ENCODE measurements around the gene RETREG2. TPM values are rescaled to one million over a fixed set of nuclear protein-coding genes. Genes with fewer than 3 reads are reported as not detected.
A peak's percentile ranks its signal among the peaks of the same experiment; 100 is the strongest.

RETREG2 gene
- total RNA-seq, 2 donors from 2014 or later: 26.6 to 41.7 TPM

DNA sequence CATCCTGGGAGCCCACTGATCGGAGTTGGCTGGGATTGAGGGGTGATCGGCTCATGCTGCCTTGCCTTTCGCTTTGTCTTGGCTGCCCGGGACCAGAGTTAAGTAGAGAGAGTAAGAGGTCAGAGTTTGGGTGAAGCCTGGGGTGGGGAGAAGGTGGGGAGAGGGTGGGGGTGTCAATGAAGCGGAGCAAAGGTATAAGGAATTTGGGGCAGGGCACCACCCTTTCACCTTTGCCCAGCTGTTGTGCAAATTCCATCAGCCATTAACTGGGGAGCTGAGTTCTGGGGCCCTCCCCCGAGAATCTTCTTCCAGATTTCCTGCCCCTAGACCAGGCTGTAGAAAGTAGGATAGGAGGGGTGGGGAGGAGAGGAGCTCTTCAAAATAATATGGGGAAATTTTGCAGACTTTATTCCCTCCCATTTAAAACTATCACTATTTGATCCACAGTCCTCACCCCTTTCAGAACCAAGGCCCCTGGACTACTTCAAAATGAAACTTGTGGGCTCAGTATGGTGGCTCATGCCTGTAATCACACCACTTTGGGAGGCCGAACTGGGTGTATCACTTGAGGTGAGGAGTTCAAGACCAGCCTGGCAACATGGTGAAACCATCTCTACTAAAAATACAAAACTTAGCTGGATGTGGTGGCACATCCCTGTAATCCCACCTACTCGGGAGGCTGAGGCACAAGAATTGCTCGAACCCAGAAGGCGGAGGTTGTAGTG lies 8.0 kb upstream of the RETREG2 start, which contains the start of gene SLC23A3:
SLC23A3 (minus strand) TSS at position 100 of the 725 bp plus-strand sequence; CDS start at position 55, 45 bp downstream.
- no peaks in the 10 kb centered on the region for H3K9me3 ChIP-seq
- TF ChIP-seq, protein P1, sequence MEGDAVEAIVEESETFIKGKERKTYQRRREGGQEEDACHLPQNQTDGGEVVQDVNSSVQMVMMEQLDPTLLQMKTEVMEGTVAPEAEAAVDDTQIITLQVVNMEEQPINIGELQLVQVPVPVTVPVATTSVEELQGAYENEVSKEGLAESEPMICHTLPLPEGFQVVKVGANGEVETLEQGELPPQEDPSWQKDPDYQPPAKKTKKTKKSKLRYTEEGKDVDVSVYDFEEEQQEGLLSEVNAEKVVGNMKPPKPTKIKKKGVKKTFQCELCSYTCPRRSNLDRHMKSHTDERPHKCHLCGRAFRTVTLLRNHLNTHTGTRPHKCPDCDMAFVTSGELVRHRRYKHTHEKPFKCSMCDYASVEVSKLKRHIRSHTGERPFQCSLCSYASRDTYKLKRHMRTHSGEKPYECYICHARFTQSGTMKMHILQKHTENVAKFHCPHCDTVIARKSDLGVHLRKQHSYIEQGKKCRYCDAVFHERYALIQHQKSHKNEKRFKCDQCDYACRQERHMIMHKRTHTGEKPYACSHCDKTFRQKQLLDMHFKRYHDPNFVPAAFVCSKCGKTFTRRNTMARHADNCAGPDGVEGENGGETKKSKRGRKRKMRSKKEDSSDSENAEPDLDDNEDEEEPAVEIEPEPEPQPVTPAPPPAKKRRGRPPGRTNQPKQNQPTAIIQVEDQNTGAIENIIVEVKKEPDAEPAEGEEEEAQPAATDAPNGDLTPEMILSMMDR (IDR thresholded peaks at IDR 0.05): no peak
- H3K4me1 ChIP-seq: peaks cover 0 to 17% of the 10 kb centered on the region in 2 donors
- no peak for DNase-seq (ENCODE audit: low spot score)
- no peaks in the 10 kb centered on the region for H3K27me3 ChIP-seq
- H3K27ac ChIP-seq: peak within 1 kb of the TSS; percentile 64 to 68
- peaks cover 27% of the 10 kb centered on the region for H3K36me3 ChIP-seq
- H3K4me3 ChIP-seq: no peak within 1 kb of the TSS

DNA sequence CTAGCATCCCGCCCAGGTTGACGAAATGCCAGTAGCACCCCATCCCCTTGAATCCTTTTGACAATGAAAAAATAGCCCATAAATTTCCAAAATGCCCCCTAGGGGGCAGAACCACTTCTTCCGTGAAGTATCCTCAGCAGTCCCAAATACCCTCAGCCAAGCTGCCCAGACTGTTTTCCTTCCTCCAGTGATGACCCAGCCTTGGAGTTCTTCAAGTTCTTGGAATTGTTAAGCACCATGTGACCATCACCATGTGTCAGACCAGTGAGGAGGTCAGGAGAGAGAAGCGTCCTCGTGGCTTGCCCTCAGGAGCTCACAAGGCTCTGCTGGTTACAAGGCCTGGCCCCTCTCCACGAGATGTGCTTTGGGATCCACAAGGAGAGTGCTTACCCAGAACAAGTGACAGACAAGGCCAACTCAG lies 6.8 kb upstream of the RETREG2 start:
- Histone ChIP-seq H3K27me3 (no peaks in the 10 kb centered on the region), H3K36me3 (peaks cover 28% of the 10 kb centered on the region), H3K4me3 (no peak overlapping the region), H3K9me3 (no peaks in the 10 kb centered on the region), H3K4me1 (peaks cover 0 to 29% of the 10 kb centered on the region in 2 donors), H3K27ac (peak overlapping the region; percentile 64 to 68)
- TF ChIP-seq, protein P1 (IDR thresholded peaks at IDR 0.05): peak; percentile 55 to 79
- DNase-seq (ENCODE audit: low spot score): peak; percentile 83

DNA sequence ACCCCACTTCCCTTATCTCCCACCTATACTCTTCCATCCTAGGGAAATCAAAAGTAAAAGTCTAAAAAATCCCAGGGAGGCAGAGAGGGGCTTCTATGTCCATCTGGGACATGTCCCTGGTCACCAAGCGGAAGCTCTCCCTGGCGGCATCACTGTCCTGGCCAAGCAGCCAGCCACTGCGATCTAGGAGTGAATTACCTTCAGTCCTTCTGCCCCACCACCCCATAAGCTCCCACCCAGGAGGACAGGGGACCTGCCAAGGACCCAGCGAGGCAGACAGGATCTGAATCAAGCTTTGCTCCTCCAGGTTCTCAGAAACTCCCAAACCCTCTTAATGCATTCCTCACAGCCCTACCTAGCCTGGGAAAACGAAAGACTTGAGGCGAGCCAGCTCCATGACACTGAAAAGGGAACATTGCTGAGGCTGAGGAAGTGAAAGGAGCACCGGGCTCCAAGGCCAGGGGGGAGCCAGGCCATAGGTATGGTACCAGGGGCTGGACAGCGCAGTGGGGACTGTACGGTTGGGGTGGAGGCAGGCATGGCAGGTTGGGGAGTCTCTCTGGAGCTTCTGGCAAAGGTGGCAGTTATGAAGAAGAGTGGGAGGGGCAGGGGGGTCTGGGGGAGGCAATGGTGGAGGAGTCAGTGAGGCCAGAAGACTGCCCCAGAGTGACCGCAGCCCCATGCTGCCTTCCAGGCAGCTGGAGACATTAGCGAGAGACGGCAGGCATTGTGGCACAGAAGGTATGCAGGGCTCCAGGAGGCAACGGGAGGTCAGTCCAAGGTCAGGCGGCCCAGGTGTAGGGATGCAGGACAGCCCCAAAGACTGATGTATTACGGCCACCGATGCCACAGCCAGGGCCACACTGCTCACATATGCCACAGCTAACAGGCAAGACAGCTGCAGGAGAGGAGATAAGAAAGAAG lies 5.6 kb upstream of the RETREG2 start:
- peaks cover 0 to 29% of the 10 kb centered on the region in 2 donors for H3K4me1 ChIP-seq

DNA sequence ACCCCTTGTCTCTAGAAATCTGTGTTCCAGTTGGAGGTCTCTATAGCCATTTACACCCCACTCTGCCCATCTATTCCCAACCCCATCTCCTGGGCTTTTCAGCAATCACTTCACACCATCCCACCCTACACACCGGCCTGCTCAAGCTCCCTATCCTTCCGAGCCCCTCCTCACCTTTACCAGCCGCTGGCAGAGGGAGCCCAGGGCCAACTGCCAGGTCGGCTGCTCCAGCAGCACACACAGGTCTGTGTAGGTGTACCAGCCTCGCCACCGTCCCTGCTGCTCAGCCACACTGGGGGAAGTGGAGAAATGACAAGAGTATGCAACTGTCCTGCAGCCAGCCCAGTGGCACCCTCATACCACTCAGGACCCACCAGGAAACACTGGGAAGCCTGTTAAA lies 4.9 kb upstream of the RETREG2 start:
- Histone ChIP-seq H3K9me3 (no peaks in the 10 kb centered on the region), H3K27ac (no peak overlapping the region), H3K4me1 (peaks cover 0 to 29% of the 10 kb centered on the region in 2 donors), H3K36me3 (peaks cover 28% of the 10 kb centered on the region), H3K27me3 (no peaks in the 10 kb centered on the region), H3K4me3 (no peak overlapping the region)
- DNase-seq (ENCODE audit: low spot score): no peak
- TF ChIP-seq, protein P1 (IDR thresholded peaks at IDR 0.05): no peak

More for the DNA sequence above, 5.6 kb upstream of the RETREG2 start:
- peak overlapping the region in 1 of 2 donors; percentile 68 for H3K27ac ChIP-seq
- H3K4me3 ChIP-seq: no peak overlapping the region
- TF ChIP-seq, protein P1 (IDR thresholded peaks at IDR 0.05): no peak
- no peak for DNase-seq (ENCODE audit: low spot score)
- H3K36me3 ChIP-seq: peaks cover 28% of the 10 kb centered on the region
- no peaks in the 10 kb centered on the region for H3K9me3 ChIP-seq
- no peaks in the 10 kb centered on the region for H3K27me3 ChIP-seq

DNA sequence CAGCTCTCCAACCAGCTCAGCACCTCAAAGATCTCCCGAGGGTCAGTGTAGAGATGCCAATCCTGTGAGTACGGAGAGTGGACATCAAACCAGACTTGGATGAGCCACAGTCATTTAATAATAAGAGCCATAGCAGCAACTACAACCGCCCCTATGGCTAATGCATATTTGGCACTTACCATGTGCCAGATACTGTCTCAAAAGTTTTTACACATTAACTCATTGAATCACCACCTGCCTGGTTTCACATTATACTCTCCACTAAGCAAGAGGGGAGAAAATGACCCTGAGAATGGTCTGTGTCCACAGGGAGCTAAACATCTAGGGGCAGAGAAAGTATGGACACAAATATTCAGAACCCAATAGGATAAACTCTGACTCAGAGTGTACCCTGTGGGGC lies 3.9 kb upstream of the RETREG2 start:
- TF ChIP-seq, protein P1 (IDR thresholded peaks at IDR 0.05): no peak
- H3K4me1 ChIP-seq: peaks cover 0 to 36% of the 10 kb centered on the region in 2 donors
- no peak overlapping the region for H3K27ac ChIP-seq
- no peaks in the 10 kb centered on the region for H3K9me3 ChIP-seq
- H3K36me3 ChIP-seq: peaks cover 28% of the 10 kb centered on the region
- H3K27me3 ChIP-seq: no peaks in the 10 kb centered on the region
- DNase-seq (ENCODE audit: low spot score): no peak
- no peak overlapping the region for H3K4me3 ChIP-seq

Data from right atrium auricular region (tissue), 2 donors.